Naive thymus-derived CD4-positive, alpha-beta T cell (primary cell): ENCODE measurements around the gene F11. TPM values are rescaled to one million over a fixed set of nuclear protein-coding genes. Genes with fewer than 3 reads are reported as not detected.
"Not testable (repeated sequence)": the region's sequence is repeated elsewhere in the genome, so short reads cannot be mapped to it uniquely, and the experiment has no call there.

Experiments used
- ATAC-seq: fragments of 150-1000 bp; cut with Tn5 transposase; 2 replicates; pipeline ENCODE4 v1.10.0; 2021; ENCODE audit warnings: mild to moderate bottlenecking, moderate library complexity
- CTCF ChIA-PET: fragments of 350-600 bp; sonication (Branson Sonifier 250); formaldehyde crosslinking; loops from one replicate; lab custom pipeline; 2021; ENCODE audit warnings: antibody characterized with exemption; lab: Charles Lee
- POLR2A ChIA-PET: fragments of 350-600 bp; sonication (Branson Sonifier 250); formaldehyde crosslinking; loops from one replicate; lab custom pipeline; 2021; ENCODE audit warnings: antibody characterized with exemption, inconsistent platforms; lab: Charles Lee
- DNase-seq, 9 donors: peaks; one replicate each; pipeline versions ENCODE4 v3.0.0 to v3.0.0-alpha.2; 2020 to 2022; ENCODE audit warnings: mixed read lengths in 1 of 9
- H3K27ac ChIP-seq: one replicate; pipeline ENCODE4 v1.7.0; 2013; ENCODE audit warnings: mild to moderate bottlenecking, low read depth, low read length, moderate library complexity
- H3K27me3 ChIP-seq, 2 donors: one replicate each; pipeline ENCODE4 v1.7.0; 2013; ENCODE audit warnings: low read length in 2 of 2, mild to moderate bottlenecking in 2 of 2, moderate library complexity in 2 of 2; ENCODE audit not compliant: control insufficient read depth in 2 of 2, insufficient read depth in 2 of 2
- H3K36me3 ChIP-seq, 3 experiments: 1 replicate in 2 of 3; 2 replicates in 1 of 3; pipeline ENCODE4 v1.7.0; 2013; ENCODE audit warnings: low read length in 3 of 3, mild to moderate bottlenecking in 3 of 3, moderate library complexity in 1 of 3; ENCODE audit not compliant: insufficient read depth in 3 of 3, control insufficient read depth in 2 of 3
- H3K4me1 ChIP-seq, 2 donors: one replicate each; pipeline ENCODE4 v1.7.0; 2013; ENCODE audit warnings: low read length in 2 of 2, mild to moderate bottlenecking in 2 of 2, moderate library complexity in 1 of 2; ENCODE audit not compliant: control insufficient read depth in 2 of 2, insufficient read depth in 2 of 2
- H3K4me3 ChIP-seq: 2 replicates; pipeline ENCODE4 v1.7.0; 2013; ENCODE audit warnings: mild to moderate bottlenecking, low read length
- H3K9me3 ChIP-seq, 3 experiments: 1 replicate in 2 of 3; 2 replicates in 1 of 3; pipeline ENCODE4 v1.7.0; 2013; ENCODE audit warnings: low read length in 3 of 3; ENCODE audit not compliant: control insufficient read depth in 2 of 3
- H3K27ac Mint-ChIP-seq, 9 donors: one replicate each; pipeline ENCODE4 v1.8.0; 2020 to 2022; ENCODE audit warnings: mixed read lengths in 9 of 9, mild to moderate bottlenecking in 8 of 9, moderate library complexity in 5 of 9, inconsistent platforms in 2 of 9
- H3K27me3 Mint-ChIP-seq, 5 donors: one replicate each; pipeline ENCODE4 v1.8.0; 2021 to 2022; ENCODE audit warnings: mixed read lengths in 5 of 5, mild to moderate bottlenecking in 1 of 5
- H3K36me3 Mint-ChIP-seq, 5 donors: one replicate each; pipeline ENCODE4 v1.8.0; 2020 to 2022; ENCODE audit warnings: mixed read lengths in 5 of 5, mild to moderate bottlenecking in 3 of 5, inconsistent platforms in 1 of 5
- H3K4me1 Mint-ChIP-seq, 7 donors: one replicate each; pipeline ENCODE4 v1.8.0; 2020 to 2022; ENCODE audit warnings: mixed read lengths in 7 of 7, mild to moderate bottlenecking in 3 of 7, inconsistent platforms in 1 of 7
- H3K4me3 Mint-ChIP-seq, 10 donors: one replicate each; pipeline ENCODE4 v1.8.0; 2020 to 2022; ENCODE audit warnings: mild to moderate bottlenecking in 10 of 10, mixed read lengths in 10 of 10, moderate library complexity in 6 of 10, inconsistent platforms in 2 of 10
- H3K9me3 Mint-ChIP-seq, 11 donors: one replicate each; pipeline ENCODE4 v1.8.0; 2020 to 2022; ENCODE audit warnings: mixed read lengths in 11 of 11, mild to moderate bottlenecking in 4 of 11, inconsistent platforms in 1 of 11, moderate library complexity in 1 of 11
- intact Hi-C, 2 donors: fragments of 100-400 bp; cut with micrococcal nuclease; formaldehyde crosslinking; loops; one replicate each; pipeline ENCODE4 v1.15.1; 2023
- polyA plus RNA-seq, 2 donors: library from polyadenylated mRNA; unstranded; fragments of 300-500 nt; fragmentation: Illumina TruSeq; gene quantifications; one replicate each; pipeline ENCODE4 v1.2.3, GENCODE V29; 2021
- total RNA-seq, 6 experiments: library from RNA in 5 of 6; stranded (reverse) in 5 of 6; gene quantifications; 1 replicate in 5 of 6; 2 replicates in 1 of 6; pipeline ENCODE4 v1.2.3 and lab custom pipeline; 2021 to 2026

F11 gene
- total and polyA plus RNA-seq, 7 experiments from 2014 or later, result 0.64 TPM; not detected in 6

DNA sequence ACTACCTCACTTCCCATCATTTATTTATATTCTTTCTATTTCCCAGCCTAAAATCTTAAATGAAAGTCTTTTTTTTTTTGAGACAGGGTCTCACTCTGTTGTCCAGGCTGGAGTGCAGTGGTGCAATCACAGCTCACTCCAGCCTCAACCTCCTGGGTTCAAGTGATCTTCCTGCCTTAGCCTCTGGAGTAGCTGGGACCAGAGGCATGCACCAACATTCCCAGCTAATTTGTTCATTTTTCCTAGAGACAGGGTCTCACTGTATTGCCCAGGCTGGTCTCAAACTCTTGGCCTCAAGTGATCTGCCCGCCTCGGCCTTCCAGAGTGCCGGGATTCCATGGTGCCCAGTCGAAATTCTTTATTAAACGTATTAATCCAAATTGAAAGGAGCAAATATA, 7.4 kb downstream of the F11 start:
- DNase-seq, H3K4me3 Mint-ChIP-seq, CTCF ChIA-PET, H3K4me3 ChIP-seq, ATAC-seq, H3K27ac Mint-ChIP-seq, H3K27me3 ChIP-seq, H3K9me3 Mint-ChIP-seq, H3K4me1 Mint-ChIP-seq, H3K27ac ChIP-seq, POLR2A ChIA-PET, H3K4me1 ChIP-seq, H3K36me3 ChIP-seq, H3K36me3 Mint-ChIP-seq, intact Hi-C loops, H3K9me3 ChIP-seq: not testable (repeated sequence)
- H3K27me3 Mint-ChIP-seq, result peaks cover 2 to 19% (median 14%) of the 10 kb centered on the region in 5 donors

DNA sequence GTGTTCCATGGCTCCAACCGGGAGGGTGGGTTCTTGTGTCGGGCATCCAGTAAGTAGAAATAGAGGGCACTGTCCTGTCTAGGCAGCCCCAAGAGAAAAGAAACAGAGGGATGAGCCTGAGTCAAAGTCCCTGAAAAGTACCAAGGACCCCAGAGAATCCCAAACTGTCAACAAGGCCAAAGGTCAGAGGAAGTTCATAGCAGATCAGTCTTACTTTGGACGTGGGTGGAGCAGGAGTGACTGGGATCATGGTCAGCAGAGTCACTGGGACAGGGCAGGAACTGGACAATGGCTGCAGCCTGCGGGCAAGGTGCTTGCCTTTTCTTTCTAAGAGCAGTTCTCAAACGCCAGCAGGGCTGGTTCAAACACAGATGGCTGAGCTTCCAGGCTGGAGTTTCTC, 17.3 kb downstream of the F11 start:
- POLR2A ChIA-PET, result no interaction called here

GRCh38 chr4:186285147-186285546, 19.2 kb downstream of the F11 start:
- H3K4me3 ChIP-seq, result no peak overlapping the region
- H3K36me3 ChIP-seq, result no peaks in the 10 kb centered on the region
- ChIA-PET CTCF (no interaction called here), POLR2A (no interaction called here)
- H3K4me1 ChIP-seq, result no peaks in the 10 kb centered on the region
- intact Hi-C loops, result no loop called here
- H3K27me3 ChIP-seq, result no peaks in the 10 kb centered on the region
- H3K4me3 Mint-ChIP-seq, result no peak overlapping the region
- DNase-seq (no peak), ATAC-seq (no peak)
- no peaks in the 10 kb centered on the region for H3K4me1 Mint-ChIP-seq
- H3K27me3 Mint-ChIP-seq, result peaks cover 0 to 15% (median 2%) of the 10 kb centered on the region in 5 donors
- H3K36me3 Mint-ChIP-seq, result no peaks in the 10 kb centered on the region
- no peaks in the 10 kb centered on the region for H3K9me3 Mint-ChIP-seq
- no peak overlapping the region for H3K27ac ChIP-seq
- H3K27ac Mint-ChIP-seq, result no peak overlapping the region
- H3K9me3 ChIP-seq, result no peaks in the 10 kb centered on the region

More for the DNA sequence above, 17.3 kb downstream of the F11 start:
- Mint-ChIP-seq H3K4me3 (no peak overlapping the region), H3K27ac (no peak overlapping the region), H3K4me1 (peaks cover 0 to 2% (median 0%) of the 10 kb centered on the region in 7 donors), H3K27me3 (peaks cover 0 to 15% (median 2%) of the 10 kb centered on the region in 5 donors), H3K9me3 (no peaks in the 10 kb centered on the region), H3K36me3 (no peaks in the 10 kb centered on the region)
- intact Hi-C loops, result no loop called here
- H3K4me1 ChIP-seq, result no peaks in the 10 kb centered on the region
- no peak overlapping the region for H3K27ac ChIP-seq
- no peaks in the 10 kb centered on the region for H3K9me3 ChIP-seq
- no peak overlapping the region for H3K4me3 ChIP-seq
- H3K27me3 ChIP-seq, result no peaks in the 10 kb centered on the region
- CTCF ChIA-PET, result no interaction called here
- DNase-seq, result no peak
- H3K36me3 ChIP-seq, result no peaks in the 10 kb centered on the region
- no peak for ATAC-seq

DNA sequence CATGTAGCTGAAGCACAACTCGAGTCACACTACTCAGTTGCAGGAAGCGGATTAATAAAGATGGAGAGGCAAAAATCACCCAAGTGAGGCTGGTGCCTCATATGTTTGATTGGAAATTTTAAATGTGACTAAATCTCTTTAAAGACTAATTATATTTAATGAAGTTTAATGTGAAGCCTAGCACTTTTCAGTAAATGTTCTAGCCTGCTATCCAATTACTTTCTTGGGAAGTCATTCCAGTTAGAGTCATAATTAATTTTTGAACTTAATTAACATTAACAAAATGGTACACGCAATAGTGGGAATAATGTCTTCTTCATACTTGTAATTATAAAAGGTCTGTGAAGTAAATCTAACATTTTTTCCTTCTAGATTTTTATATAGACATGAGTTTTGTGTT, 20.6 kb downstream of the F11 start:
- POLR2A ChIA-PET, result no interaction called here

DNA sequence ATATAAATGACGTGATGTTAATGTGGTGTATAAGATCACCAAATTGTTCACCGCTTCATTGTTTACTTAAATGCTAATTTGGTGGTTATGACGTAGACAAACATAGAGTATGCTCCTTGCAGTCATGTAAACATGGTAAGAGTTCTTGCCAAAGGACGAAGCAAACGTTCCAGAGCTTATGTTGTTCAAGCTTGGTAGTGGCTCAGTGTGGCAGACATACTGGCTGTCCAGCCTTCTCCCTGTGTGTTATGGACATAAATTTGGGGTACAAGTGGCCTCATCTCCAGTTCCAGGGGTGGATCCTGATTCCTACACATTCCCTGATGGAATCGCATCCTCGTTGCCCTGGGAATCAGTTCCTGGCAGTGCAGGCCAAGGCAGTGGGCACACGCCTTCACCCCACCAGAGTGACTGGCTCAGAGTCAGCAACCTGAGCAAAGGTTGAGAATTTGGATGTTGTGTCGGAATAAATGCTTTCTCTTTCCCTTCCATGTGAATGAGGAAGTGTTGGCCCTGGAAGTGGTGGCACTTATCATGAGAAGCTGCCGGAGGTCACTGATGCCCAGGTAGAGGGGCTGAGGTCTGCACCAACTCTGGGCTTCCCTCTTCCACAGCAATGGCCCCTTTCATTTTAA, 25.4 kb downstream of the F11 start:
- no peak overlapping the region for H3K27ac Mint-ChIP-seq
- H3K9me3 ChIP-seq, result no peaks in the 10 kb centered on the region
- ChIA-PET CTCF (interaction anchor here (1.8 kb wide), 1 partner anchor 296 kb away, joined by 4 read pairs; no protein-coding TSS in a partner anchor), POLR2A (no interaction called here)
- H3K4me3 Mint-ChIP-seq, result no peak overlapping the region
- H3K36me3 Mint-ChIP-seq, result no peaks in the 10 kb centered on the region
- no peak overlapping the region for H3K27ac ChIP-seq
- H3K4me1 Mint-ChIP-seq, result no peaks in the 10 kb centered on the region
- no peaks in the 10 kb centered on the region for H3K4me1 ChIP-seq
- H3K36me3 ChIP-seq, result no peaks in the 10 kb centered on the region
- intact Hi-C loops, result no loop called here
- H3K9me3 Mint-ChIP-seq, result no peaks in the 10 kb centered on the region
- no peak for ATAC-seq
- no peaks in the 10 kb centered on the region for H3K27me3 ChIP-seq
- H3K27me3 Mint-ChIP-seq, result peaks cover 0 to 23% (median 14%) of the 10 kb centered on the region in 5 donors
- DNase-seq, result no peak
- no peak overlapping the region for H3K4me3 ChIP-seq

More for the DNA sequence above, 20.6 kb downstream of the F11 start:
- H3K36me3 ChIP-seq, result no peaks in the 10 kb centered on the region
- H3K4me1 Mint-ChIP-seq, result no peaks in the 10 kb centered on the region
- CTCF ChIA-PET, result no interaction called here
- H3K27me3 Mint-ChIP-seq, result peaks cover 0 to 12% (median 0%) of the 10 kb centered on the region in 5 donors
- intact Hi-C loops, result no loop called here
- no peak overlapping the region for H3K4me3 Mint-ChIP-seq
- no peaks in the 10 kb centered on the region for H3K4me1 ChIP-seq
- no peak overlapping the region for H3K27ac ChIP-seq
- no peaks in the 10 kb centered on the region for H3K9me3 Mint-ChIP-seq
- no peak for DNase-seq
- no peak overlapping the region for H3K27ac Mint-ChIP-seq
- H3K9me3 ChIP-seq, result no peaks in the 10 kb centered on the region
- no peak for ATAC-seq
- no peak overlapping the region for H3K4me3 ChIP-seq
- H3K27me3 ChIP-seq, result no peaks in the 10 kb centered on the region
- H3K36me3 Mint-ChIP-seq, result no peaks in the 10 kb centered on the region

DNA sequence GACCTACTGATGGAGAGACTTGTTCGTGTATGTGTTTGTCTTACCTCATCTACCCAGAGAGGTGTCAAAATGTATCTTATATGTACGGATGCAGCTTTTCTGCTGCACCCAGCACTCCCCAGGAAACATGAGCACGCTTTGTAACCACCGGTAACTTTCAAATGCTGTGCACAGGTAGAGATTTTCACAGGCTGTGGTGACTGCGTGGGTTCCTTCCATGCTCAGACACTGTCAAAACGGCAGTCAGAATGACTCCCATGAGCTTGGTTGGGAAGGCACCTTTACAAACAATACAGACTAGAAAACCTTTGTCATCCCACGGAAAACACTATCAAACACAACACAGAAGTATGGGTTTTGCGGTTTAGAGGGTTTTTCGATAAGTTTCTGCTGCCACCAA, 28.2 kb downstream of the F11 start:
- intact Hi-C loops, result no loop called here
- Histone ChIP-seq H3K4me3 (no peak overlapping the region), H3K27ac (no peak overlapping the region), H3K36me3 (no peaks in the 10 kb centered on the region), H3K9me3 (no peaks in the 10 kb centered on the region), H3K27me3 (no peaks in the 10 kb centered on the region), H3K4me1 (no peaks in the 10 kb centered on the region)
- no peak overlapping the region for H3K4me3 Mint-ChIP-seq
- no peaks in the 10 kb centered on the region for H3K36me3 Mint-ChIP-seq
- CTCF ChIA-PET, result no interaction called here
- POLR2A ChIA-PET, result no interaction called here
- peaks cover 15 to 45% (median 26%) of the 10 kb centered on the region in 5 donors for H3K27me3 Mint-ChIP-seq
- no peak overlapping the region for H3K27ac Mint-ChIP-seq
- peaks cover 0 to 5% (median 3%) of the 10 kb centered on the region in 7 donors for H3K4me1 Mint-ChIP-seq
- no peaks in the 10 kb centered on the region for H3K9me3 Mint-ChIP-seq
- no peak for ATAC-seq
- no peak for DNase-seq

DNA sequence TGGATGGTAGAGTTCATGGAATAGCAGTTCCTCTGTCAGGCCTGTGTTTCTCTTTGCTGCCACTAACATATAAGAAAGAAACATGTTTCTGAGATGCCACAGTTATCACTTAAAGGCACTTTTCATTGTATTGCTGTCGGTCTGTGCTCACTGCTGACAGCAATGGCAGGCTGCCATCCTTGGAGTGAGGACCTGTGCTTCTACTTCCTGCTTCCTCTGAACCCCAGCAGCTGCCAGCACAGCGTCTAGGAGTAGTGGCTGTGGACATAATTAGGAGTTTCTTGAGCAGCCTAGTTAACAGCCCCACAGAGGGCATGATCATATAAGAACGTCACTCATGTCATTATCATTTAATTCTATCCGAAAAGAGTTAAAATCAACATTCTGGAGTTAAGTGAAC, 30.5 kb downstream of the F11 start:
- intact Hi-C loops, result no loop called here
- no peak overlapping the region for H3K27ac ChIP-seq
- Mint-ChIP-seq H3K27me3 (peaks cover 23 to 60% (median 37%) of the 10 kb centered on the region in 5 donors), H3K27ac (no peak overlapping the region), H3K9me3 (no peaks in the 10 kb centered on the region), H3K4me3 (no peak overlapping the region), H3K36me3 (no peaks in the 10 kb centered on the region), H3K4me1 (peaks cover 0 to 5% (median 5%) of the 10 kb centered on the region in 7 donors)
- no peak for DNase-seq
- H3K4me1 ChIP-seq, result no peaks in the 10 kb centered on the region
- no peak overlapping the region for H3K4me3 ChIP-seq
- H3K36me3 ChIP-seq, result no peaks in the 10 kb centered on the region
- no peaks in the 10 kb centered on the region for H3K9me3 ChIP-seq
- no peaks in the 10 kb centered on the region for H3K27me3 ChIP-seq
- no peak for ATAC-seq
- CTCF ChIA-PET, result interaction anchor here (1.9 to 2.2 kb wide), 2 partner anchors 291 kb away, joined by 7 to 8 read pairs; no protein-coding TSS in a partner anchor
- POLR2A ChIA-PET, result interaction anchor here (0.5 kb wide), 1 partner anchor 9 kb away, joined by 3 read pairs; no protein-coding TSS in a partner anchor
